HG03575 (cell line): ENCODE results near the gene VSTM4.

Experiments used
- ATAC-seq: cut with Tn5 transposase; IDR thresholded peaks from one replicate; pipeline ENCODE4 v1.9.1; 2021; ENCODE audit not compliant: unreplicated experiment, insufficient number of reproducible peaks, low FRiP score; ENCODE audit errors: extremely low read depth

VSTM4 gene

DNA sequence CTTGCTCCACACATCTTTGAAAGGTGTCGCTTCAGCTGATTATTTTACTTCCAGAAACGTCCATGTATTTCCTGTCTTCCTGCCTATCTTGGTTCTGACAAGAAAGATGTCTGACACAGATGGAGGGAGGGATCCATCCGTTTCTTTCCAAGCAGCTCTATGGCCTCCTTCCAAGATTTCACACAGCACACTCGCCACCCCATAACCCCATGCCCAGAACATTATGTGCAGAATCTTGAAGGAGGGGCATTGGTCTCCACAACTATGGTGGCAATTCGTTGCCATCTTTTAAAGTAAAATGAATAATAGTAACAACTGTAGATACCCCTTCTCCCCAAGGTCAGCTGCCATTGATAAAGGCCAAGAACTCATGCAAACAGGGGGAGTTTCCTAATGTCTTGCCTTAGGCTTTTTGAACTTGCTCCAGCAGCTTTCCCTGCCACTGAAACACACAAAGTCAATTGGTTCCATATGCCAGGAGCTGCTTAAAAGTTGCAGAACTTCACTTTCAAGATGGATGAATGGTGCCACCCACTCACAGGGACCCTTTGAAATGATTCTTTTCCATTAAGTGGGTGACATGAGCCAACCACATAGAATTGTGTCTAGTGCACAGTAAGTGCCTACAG, 60.0 kb downstream of the VSTM4 start:
- ATAC-seq, result no peak

DNA sequence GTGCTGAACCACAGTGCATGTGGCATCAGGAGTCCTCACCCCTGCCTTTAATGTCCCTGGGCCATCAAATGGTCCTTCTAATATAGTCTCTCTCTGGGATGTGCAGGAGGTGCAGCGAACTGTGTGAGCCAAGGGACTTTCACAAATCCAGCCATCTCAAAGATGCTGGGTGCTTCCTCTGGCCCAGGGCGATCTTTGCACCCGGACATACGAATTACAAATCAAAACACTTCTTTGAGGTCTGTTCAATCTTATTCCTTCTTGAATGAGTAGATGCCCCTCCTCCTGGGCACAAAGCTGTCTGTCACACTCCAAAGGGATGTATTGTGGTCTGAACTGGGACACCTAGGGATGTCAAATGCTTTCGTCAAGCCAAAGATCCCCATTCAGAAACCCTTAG, 60.6 kb downstream of the VSTM4 start:
- no peak for ATAC-seq

DNA sequence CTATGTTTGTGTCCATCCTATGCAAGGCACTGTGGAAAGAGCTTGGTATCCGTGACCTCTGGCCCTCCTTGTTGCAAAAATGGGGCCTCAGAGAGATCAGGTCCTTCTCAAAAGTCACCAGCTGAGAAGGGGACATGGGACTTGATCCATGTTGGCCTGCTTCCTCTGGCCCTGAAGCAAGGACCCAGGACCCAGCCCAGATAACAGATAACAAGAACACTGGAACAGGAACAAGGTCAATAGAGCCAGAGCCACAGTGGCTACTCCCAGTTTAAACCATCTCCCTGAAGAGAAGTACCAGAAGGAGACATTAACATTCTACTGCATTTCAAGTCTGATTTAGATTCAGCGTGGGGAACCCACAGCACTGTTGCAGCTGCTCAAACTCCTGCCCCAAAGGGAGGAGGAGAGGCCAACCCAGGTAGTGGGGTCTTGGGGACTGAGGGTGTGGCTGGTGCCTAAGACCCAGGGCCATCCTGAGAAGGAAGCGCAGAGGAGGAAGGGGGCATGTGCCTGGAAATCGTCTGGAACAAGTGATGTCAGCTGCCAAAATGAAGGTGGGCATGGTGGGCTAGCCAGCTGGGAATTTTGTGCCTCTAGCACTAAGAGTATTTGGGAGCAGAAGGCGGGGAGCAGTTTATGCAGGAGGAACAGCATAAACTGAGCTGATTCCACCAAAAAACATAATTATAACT, 61.2 kb downstream of the VSTM4 start:
- no peak for ATAC-seq

DNA sequence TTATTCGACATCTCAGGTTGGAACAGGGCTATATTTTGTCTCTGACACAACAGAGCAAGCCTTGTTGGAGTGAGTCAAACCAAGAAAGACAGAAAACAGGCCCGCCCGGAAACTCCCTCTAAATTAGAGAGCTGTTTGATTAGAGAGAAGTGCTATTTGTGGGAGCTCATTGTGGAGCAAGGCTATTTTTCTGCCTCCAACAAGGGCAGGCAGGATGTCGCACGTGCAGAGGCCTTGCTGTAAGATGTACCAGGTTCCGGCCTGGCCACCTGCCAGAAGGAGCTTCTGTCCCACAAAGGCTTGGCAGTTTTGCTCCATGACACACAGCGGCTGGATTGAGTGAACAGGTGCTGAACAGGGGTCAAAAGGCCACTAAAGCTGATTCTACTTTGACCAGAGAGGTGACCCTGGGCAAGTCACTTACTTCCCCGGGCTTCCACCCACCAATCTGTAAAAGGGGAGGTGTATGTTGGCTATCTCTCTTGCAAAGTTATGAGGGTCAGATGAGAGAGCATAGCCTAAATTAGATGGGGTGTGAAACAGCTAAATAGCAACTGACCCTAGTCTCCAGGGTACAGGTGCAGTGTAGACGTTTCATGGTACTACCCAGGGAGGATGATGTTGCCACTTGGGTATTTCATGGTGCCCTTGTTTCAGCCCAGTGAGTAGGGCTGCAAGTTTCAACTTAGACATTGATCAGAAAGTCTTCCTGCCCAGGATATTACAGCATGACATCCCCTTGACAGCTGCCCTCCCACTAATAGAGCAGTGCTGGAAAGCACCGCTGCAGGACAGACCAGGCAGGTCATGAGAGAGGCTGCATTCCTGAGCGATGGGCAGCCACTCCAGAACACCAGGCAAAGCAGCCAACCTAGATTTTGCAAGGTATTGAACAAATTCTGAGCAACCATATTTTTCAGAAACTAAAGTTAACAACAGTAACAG, 62.0 kb downstream of the VSTM4 start:
- ATAC-seq, result no peak

DNA sequence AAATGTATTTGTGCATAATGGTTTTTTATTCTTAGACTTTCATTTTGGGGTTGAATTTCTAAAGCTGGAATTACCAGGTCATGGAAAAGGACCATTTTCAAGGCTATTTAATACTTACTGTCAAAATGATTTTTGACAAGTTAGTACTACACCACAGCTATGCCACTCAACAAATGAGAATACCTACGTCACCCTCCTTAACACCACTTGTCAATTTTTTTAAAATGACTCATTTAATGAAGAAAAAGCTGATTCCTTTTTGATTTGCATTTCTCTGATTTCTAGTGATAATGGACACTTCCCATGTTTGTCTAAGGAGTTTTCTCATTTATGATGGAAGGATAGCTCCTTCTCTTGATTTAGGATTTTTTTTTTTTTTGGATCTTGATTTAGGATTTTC, 63.3 kb downstream of the VSTM4 start:
- ATAC-seq, result no peak

- no peak for ATAC-seq
Measured at GRCh38 chr10:49050906-49051305, 64.4 kb downstream of the VSTM4 start.

DNA sequence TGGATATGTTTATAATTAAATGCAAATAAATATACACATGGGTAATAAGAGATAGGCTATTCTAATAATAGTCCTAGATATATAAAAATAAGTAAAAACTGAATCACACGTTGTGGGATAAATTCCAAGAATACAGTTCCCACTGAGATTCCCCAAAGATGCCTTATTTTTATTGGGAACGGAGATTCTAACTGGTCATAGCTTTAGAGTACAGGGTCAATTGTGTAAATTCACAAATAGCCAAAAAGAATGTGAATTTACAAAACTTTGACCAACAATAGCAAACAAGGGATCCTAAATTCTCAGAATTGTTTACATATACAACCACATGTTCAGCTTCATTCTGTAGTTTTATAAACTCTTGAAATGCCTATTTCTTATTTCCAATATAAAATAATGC, 65.0 kb downstream of the VSTM4 start:
- ATAC-seq, result no peak

DNA sequence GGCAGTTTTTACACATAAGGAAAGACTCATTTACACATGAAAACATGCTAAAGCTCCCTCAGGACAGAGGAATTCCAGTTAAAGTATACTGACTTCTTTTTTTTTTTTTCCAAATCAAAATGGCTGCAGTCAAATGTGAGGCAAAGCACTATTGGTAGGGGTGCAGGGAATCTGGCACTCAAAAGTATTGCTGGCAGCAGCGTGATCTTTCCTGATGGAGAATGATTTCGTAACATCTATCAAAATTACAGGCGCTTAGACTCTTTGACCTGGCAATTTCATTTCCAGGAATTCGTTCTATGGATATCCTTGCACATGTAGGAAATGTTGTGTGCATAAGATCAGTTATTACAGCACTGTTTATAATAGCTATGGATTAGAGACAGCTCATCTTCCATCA, 65.7 kb downstream of the VSTM4 start:
- no peak for ATAC-seq

DNA sequence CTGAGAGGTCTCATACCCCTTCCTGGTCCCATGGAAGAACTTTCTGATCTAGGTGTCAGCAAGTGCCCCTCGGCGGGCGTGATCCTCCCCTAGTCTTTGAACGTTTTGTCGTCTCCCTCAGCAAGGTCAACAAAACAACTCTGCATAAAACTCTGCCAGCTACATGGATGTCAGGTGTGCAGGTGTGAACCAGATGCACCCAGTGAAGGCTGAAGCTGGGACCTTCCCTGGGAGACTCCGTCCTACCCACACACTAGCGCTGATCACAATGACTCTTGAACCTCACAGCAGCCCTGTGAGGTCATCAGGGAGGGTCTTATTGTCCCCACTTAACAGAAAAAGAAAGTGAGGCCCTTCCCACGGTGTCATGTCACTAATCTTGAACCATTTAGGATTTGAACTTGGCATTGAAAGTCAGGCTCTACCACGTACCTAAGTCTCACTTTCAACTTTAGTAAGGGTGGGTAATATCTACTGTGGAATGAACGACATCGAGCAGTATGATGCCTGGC, 68.1 kb downstream of the VSTM4 start:
- ATAC-seq, result no peak

DNA sequence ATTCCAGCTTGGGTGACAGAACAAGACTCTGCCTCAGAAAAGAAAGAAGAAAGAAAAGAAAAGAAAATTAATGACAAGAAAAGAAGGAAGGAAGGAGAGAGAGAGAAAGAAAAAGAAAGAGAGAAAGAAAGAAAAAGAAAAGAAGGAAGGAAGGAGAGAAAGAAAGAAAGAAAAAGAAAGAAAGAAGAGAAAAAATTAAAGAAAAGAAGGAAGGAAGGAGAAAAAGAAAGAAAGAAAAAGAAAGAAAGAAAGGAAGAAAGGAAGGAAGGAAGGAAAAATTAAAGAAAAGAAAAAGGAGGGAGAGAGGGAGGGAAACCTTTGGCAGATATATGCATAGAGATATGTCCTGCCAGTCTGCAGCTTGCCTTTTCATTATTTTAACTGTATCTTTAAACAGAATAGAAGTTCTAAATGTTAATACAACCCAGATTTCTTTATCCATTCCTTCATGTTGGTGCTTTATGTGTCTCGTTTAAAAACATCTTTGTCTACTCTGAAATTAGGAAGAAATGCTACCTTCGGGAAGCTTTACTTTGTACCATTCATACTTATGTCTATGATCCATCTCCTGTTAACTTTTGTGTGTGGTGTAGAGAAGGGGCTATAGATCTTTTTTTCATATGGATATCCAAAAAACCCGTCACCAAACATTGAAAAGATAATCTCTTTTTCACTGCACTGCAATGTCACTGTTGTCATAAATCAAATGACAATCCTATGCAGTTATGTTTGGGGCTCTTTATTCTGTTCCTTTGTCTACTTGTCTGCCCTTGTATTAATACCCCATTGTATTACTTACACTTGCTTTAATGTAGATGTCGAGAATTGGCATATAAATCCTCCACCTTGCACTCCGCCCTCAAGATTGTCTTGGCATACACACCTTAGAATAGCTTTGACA, 70.8 kb downstream of the VSTM4 start:
- no peak for ATAC-seq

DNA sequence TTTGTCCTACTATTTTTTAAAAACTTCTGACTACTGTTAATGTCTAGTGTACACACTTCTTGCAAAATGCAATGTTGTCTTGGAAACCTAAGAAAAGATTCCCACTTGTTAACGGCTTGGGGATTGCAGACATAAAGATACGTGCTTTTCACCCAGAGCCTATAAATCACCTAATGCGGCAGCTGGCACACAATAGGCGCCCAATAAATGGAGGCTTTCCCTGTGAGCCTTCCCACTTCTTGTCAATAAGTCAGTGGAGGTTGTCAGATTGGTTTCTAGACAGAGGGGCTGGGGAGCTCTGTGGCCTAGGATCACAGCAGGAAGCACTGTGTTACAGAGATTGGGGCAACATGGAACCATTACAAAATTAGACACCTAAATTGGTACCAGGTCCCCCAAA, 74.7 kb downstream of the VSTM4 start:
- ATAC-seq, result no peak

GRCh38 chr10:49039409-49039808, 75.9 kb downstream of the VSTM4 start:
- ATAC-seq, result no peak

- ATAC-seq, result no peak
Measured at GRCh38 chr10:49038711-49039110, 76.6 kb downstream of the VSTM4 start.

- ATAC-seq, result no peak
Measured at GRCh38 chr10:49037187-49037586, 78.1 kb downstream of the VSTM4 start.

GRCh38 chr10:49036638-49037037, 78.7 kb downstream of the VSTM4 start:
- ATAC-seq, result no peak

GRCh38 chr10:49035920-49036319, 79.4 kb downstream of the VSTM4 start:
- ATAC-seq, result no peak

DNA sequence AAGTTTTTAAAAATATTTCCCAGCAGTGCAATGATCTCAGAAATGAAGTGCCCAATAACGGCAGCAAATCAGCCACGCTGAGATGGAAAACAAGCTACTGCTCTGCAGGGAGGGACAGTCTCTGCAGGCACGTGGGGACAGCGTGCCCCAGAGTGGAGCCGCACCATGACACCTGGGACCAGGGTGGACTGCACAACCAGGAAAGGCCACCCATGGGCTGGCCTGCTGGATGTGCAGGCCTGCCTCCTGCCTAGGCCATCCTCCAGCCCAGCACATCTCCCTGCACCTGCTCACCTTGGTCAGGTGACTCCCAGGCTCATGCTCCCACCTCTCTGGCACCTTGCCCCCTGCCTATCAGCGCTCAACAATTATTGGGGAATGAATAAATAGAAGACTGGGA, 80.4 kb downstream of the VSTM4 start:
- ATAC-seq, result no peak

- ATAC-seq, result no peak
Measured at GRCh38 chr10:49033939-49034338, 81.4 kb downstream of the VSTM4 start.

- ATAC-seq, result no peak
Measured at GRCh38 chr10:49029666-49030065, 85.7 kb downstream of the VSTM4 start.
